Activated naive CD8-positive, alpha-beta T cell treated with anti-CD3 and anti-CD28 coated beads for 36 hours (primary cell): ENCODE measurements around the gene ORC4. TPM values are rescaled to one million over a fixed set of nuclear protein-coding genes. Genes with fewer than 3 reads are reported as not detected.
"Not testable (repeated sequence)": the region's sequence is repeated elsewhere in the genome, so short reads cannot be mapped to it uniquely, and the experiment has no call there.

ENCODE experiments used
- DNase-seq: peaks from one replicate; pipeline ENCODE4 v3.0.0; 2021
- H3K27ac Mint-ChIP-seq: one replicate; pipeline ENCODE4 v1.8.0; 2022; ENCODE audit warnings: mild to moderate bottlenecking, moderate library complexity, mixed read lengths
- H3K27me3 Mint-ChIP-seq: one replicate; pipeline ENCODE4 v1.8.0; 2022; ENCODE audit warnings: mild to moderate bottlenecking, mixed read lengths
- H3K36me3 Mint-ChIP-seq: one replicate; pipeline ENCODE4 v1.8.0; 2021; ENCODE audit warnings: mild to moderate bottlenecking, mixed read lengths
- H3K4me1 Mint-ChIP-seq: one replicate; pipeline ENCODE4 v1.8.0; 2021; ENCODE audit warnings: mixed read lengths
- H3K4me3 Mint-ChIP-seq: one replicate; pipeline ENCODE4 v1.8.0; 2022; ENCODE audit warnings: mild to moderate bottlenecking, moderate library complexity, mixed read lengths
- H3K9me3 Mint-ChIP-seq: one replicate; pipeline ENCODE4 v1.8.0; 2022; ENCODE audit warnings: mixed read lengths
- total RNA-seq, 2 experiments: library from RNA; stranded (reverse); gene quantifications; one replicate each; pipeline ENCODE4 v1.2.3, GENCODE V29; 2021

The ORC4 gene
- total RNA-seq, 2 experiments from 2014 or later, result 41.1 to 46.0 TPM

- no peak for DNase-seq
- Mint-ChIP-seq H3K9me3 (peaks cover 26% of the 10 kb centered on the region), H3K36me3 (peaks cover 60% of the 10 kb centered on the region), H3K4me3 (no peak overlapping the region), H3K4me1 (peaks cover 32% of the 10 kb centered on the region), H3K27ac (no peak overlapping the region), H3K27me3 (no peaks in the 10 kb centered on the region)
Observed at GRCh38 chr2:147998203-147998602, 22.3 kb downstream of the ORC4 start.

GRCh38 chr2:147996828-147997227, 23.7 kb downstream of the ORC4 start:
- peaks cover 38% of the 10 kb centered on the region for H3K4me1 Mint-ChIP-seq
- H3K27me3 Mint-ChIP-seq, result no peaks in the 10 kb centered on the region
- no peak overlapping the region for H3K4me3 Mint-ChIP-seq
- peaks cover 47% of the 10 kb centered on the region for H3K36me3 Mint-ChIP-seq
- H3K9me3 Mint-ChIP-seq, result peaks cover 14% of the 10 kb centered on the region
- H3K27ac Mint-ChIP-seq, result no peak overlapping the region
- no peak for DNase-seq

DNA sequence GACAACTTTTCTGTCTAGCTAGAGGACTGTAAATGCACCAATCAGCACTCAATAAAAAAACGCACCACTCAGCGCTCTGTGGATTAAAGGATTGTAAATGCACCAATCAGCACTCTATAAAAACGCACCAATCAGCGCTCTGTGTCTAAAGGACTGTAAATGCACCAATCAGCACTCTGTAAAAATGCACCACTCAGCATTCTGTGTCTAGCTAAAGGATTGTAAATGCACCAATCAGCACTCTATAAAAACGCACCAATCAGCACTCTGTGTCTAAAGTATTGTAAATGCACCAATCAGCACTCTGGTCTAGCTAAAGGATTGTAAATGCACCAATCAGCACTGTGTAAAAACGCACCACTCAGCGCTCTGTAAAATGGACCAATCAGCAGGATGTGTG, 25.6 kb downstream of the ORC4 start:
- not testable (repeated sequence) for H3K27ac Mint-ChIP-seq, DNase-seq, H3K4me3 Mint-ChIP-seq, H3K27me3 Mint-ChIP-seq, H3K9me3 Mint-ChIP-seq
- Mint-ChIP-seq H3K4me1 (peaks cover 33% of the 10 kb centered on the region), H3K36me3 (peaks cover 39% of the 10 kb centered on the region)

GRCh38 chr2:147989809-147990403, 30.6 kb downstream of the ORC4 start:
- no peak overlapping the region for H3K4me3 Mint-ChIP-seq
- no peaks in the 10 kb centered on the region for H3K27me3 Mint-ChIP-seq
- H3K27ac Mint-ChIP-seq, result no peak overlapping the region
- no peaks in the 10 kb centered on the region for H3K9me3 Mint-ChIP-seq
- H3K4me1 Mint-ChIP-seq, result peaks cover 25% of the 10 kb centered on the region
- H3K36me3 Mint-ChIP-seq, result peaks cover 10% of the 10 kb centered on the region
- no peak for DNase-seq

- Mint-ChIP-seq H3K27me3 (no peaks in the 10 kb centered on the region), H3K9me3 (no peaks in the 10 kb centered on the region), H3K4me3 (no peak overlapping the region), H3K4me1 (peaks cover 24% of the 10 kb centered on the region), H3K36me3 (peaks cover 6% of the 10 kb centered on the region), H3K27ac (no peak overlapping the region)
- no peak for DNase-seq
Observed at GRCh38 chr2:147989102-147989501, 31.4 kb downstream of the ORC4 start.

- DNase-seq, result no peak
- Mint-ChIP-seq H3K4me1 (peaks cover 32% of the 10 kb centered on the region), H3K4me3 (no peak overlapping the region), H3K27ac (no peak overlapping the region), H3K9me3 (peaks cover 10% of the 10 kb centered on the region), H3K36me3 (peaks cover 34% of the 10 kb centered on the region), H3K27me3 (no peaks in the 10 kb centered on the region)
Observed at GRCh38 chr2:147980940-147981528, 39.5 kb downstream of the ORC4 start.

DNA sequence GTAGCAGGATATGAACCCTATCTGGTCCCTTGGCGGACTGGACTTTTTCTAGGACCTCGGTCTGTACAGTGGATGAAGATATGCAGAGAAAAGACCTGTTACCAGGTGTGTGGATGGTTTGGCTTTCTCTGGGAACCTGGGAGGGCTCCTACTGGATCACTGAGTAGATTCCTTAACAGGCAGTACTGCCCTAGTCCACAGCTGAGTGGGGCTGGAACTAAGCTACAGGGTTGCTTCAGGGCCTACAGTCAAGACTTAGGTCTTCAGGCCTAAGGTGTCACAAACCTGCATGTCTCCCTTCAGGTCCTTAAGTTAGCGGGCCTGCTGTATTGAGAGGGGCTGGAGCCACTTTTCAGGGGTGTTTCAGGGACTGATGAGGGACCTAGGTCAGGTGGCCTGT, 42.9 kb downstream of the ORC4 start:
- Mint-ChIP-seq H3K27ac (no peak overlapping the region), H3K9me3 (peaks cover 10% of the 10 kb centered on the region), H3K4me3 (no peak overlapping the region), H3K36me3 (peaks cover 26% of the 10 kb centered on the region), H3K4me1 (peaks cover 15% of the 10 kb centered on the region), H3K27me3 (no peaks in the 10 kb centered on the region)
- DNase-seq, result no peak

GRCh38 chr2:147976102-147976501, 44.4 kb downstream of the ORC4 start:
- no peak for DNase-seq
- Mint-ChIP-seq H3K4me1 (peaks cover 11% of the 10 kb centered on the region), H3K27me3 (no peaks in the 10 kb centered on the region), H3K9me3 (peaks cover 10% of the 10 kb centered on the region), H3K4me3 (no peak overlapping the region), H3K27ac (no peak overlapping the region), H3K36me3 (peaks cover 28% of the 10 kb centered on the region)

- H3K27ac Mint-ChIP-seq, result no peak overlapping the region
- DNase-seq, result no peak
- no peak overlapping the region for H3K4me3 Mint-ChIP-seq
- peaks cover 2% of the 10 kb centered on the region for H3K4me1 Mint-ChIP-seq
- H3K36me3 Mint-ChIP-seq, result peaks cover 58% of the 10 kb centered on the region
- H3K9me3 Mint-ChIP-seq, result peaks cover 34% of the 10 kb centered on the region
- no peaks in the 10 kb centered on the region for H3K27me3 Mint-ChIP-seq
Observed at GRCh38 chr2:147968571-147968970, 52.0 kb downstream of the ORC4 start.

DNA sequence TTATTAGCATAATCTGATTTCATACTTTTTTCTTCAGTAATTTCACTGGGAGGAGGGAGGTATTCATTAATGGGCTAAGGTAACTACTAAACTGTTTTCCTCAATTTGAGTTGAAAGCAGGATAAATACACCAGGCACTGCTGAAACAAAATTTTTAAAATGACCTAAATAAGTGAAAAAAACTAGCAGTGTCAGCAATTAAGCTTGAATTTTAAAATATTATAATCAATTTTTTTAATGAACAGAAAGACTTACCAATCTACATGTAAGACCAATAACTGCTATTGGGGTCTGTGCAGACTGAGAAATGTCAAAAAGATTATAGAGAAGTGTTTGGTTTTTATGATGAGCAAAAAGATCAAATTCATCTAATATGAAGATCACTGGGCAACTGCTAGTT, 68.4 kb downstream of the ORC4 start:
- no peak for DNase-seq
- Mint-ChIP-seq H3K4me1 (no peaks in the 10 kb centered on the region), H3K36me3 (peaks cover 8% of the 10 kb centered on the region), H3K4me3 (no peak overlapping the region), H3K9me3 (no peaks in the 10 kb centered on the region), H3K27ac (no peak overlapping the region), H3K27me3 (no peaks in the 10 kb centered on the region)

DNA sequence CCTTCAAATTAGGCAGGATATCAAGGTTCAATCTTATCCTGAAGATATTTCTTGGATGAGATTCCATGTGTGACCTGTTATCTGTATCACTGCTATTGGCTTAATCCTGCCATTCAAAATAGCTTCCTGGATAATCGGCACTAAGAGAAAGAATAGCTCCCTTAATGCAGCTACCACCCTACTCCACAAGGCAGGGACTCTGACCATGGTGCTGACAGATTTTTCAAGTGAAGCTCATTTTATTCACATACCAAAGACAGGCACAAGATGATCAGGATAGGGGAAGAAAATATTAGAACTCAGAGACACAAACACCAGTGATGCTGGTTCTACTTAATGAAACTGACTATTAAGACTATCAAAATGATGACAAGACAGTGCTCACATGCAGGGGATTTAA, 74.9 kb downstream of the ORC4 start:
- DNase-seq, result no peak
- H3K4me3 Mint-ChIP-seq, result no peak overlapping the region
- no peaks in the 10 kb centered on the region for H3K27me3 Mint-ChIP-seq
- peaks cover 3% of the 10 kb centered on the region for H3K4me1 Mint-ChIP-seq
- H3K9me3 Mint-ChIP-seq, result no peaks in the 10 kb centered on the region
- peaks cover 3% of the 10 kb centered on the region for H3K36me3 Mint-ChIP-seq
- no peak overlapping the region for H3K27ac Mint-ChIP-seq

- no peak for DNase-seq
- no peaks in the 10 kb centered on the region for H3K27me3 Mint-ChIP-seq
- no peak overlapping the region for H3K4me3 Mint-ChIP-seq
- H3K27ac Mint-ChIP-seq, result no peak overlapping the region
- no peaks in the 10 kb centered on the region for H3K9me3 Mint-ChIP-seq
- peaks cover 1% of the 10 kb centered on the region for H3K4me1 Mint-ChIP-seq
- peaks cover 7% of the 10 kb centered on the region for H3K36me3 Mint-ChIP-seq
Observed at GRCh38 chr2:147939313-147939712, 81.2 kb downstream of the ORC4 start.

DNA sequence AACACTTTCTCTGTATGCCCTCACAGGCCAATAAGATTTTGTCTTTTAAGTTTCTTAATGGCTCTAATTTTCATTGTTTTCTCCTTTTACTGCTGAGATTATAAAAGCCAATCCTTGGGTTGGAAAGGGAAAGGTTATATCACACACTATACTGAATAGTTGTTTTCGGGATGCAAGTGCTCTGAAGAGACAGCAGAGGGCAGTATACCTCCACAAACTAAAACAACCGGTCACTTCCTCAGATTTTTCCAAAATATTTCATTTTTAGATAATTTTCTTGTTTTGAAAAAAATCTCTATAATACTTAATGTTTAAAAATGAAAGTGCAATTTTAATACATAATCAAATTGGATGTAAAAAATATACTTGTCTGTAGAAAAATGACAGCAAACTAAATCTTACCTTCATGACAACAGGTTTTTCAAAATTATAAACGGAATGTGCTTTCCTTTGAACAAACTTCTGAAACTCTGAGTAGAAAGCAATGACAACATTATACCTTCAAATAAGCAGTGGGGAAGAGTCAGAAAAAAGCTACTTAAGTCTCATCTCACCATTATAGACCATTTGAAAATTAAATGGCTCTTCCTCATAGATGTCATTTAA, 82.7 kb downstream of the ORC4 start:
- Mint-ChIP-seq H3K36me3 (peaks cover 7% of the 10 kb centered on the region), H3K4me3 (no peak overlapping the region), H3K4me1 (peaks cover 1% of the 10 kb centered on the region), H3K27ac (no peak overlapping the region), H3K27me3 (no peaks in the 10 kb centered on the region), H3K9me3 (no peaks in the 10 kb centered on the region)
- no peak for DNase-seq

GRCh38 chr2:147934881-147935620, 85.5 kb downstream of the ORC4 start:
- H3K27me3 Mint-ChIP-seq, result no peaks in the 10 kb centered on the region
- DNase-seq, result no peak

DNA sequence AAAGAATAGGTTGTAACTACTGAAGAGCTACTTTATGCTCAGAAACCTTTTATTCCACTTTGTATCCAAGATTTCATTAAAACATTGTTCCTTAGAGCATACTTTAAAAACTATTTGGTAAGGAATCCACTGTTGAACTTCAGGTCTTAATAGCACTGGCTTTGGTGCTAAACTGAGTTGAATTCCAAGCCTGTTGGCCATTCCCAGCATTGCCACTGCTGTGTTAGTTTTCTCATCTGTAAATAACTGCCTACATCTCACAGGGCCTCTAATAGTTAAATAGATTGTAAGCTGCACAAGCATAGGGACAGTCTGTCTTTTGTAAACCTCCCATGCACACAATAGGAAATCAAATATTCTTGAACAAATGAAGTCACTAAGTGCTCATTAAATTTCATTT, 86.6 kb downstream of the ORC4 start:
- H3K27me3 Mint-ChIP-seq, result no peaks in the 10 kb centered on the region
- peaks cover 1% of the 10 kb centered on the region for H3K4me1 Mint-ChIP-seq
- DNase-seq, result no peak
- H3K4me3 Mint-ChIP-seq, result no peak overlapping the region
- no peak overlapping the region for H3K27ac Mint-ChIP-seq
- peaks cover 10% of the 10 kb centered on the region for H3K36me3 Mint-ChIP-seq
- no peaks in the 10 kb centered on the region for H3K9me3 Mint-ChIP-seq

More at GRCh38 chr2:147934881-147935620, 85.5 kb downstream of the ORC4 start:
- H3K27ac Mint-ChIP-seq, result no peak overlapping the region
- no peaks in the 10 kb centered on the region for H3K9me3 Mint-ChIP-seq
- no peak overlapping the region for H3K4me3 Mint-ChIP-seq
- peaks cover 1% of the 10 kb centered on the region for H3K4me1 Mint-ChIP-seq
- H3K36me3 Mint-ChIP-seq, result peaks cover 10% of the 10 kb centered on the region
